K562 (cell line): ENCODE data around the gene INTS2. TPM values are rescaled to one million over a fixed set of nuclear protein-coding genes. Genes with fewer than 3 reads are reported as not detected.

Experiments
- ATAC-seq: fragments of 200-7000 bp; cut with Tn5 transposase; 3 replicates; pipeline ENCODE4 v1.9.1; 2020; ENCODE audit warnings: moderate library complexity
- BruUV-seq: library from RNA; stranded (reverse); fragments of 400-500 nt; replicated peaks from 2 replicates; lab custom pipeline; 2021; lab: Mats Ljungman, UMichigan
- CTCF ChIA-PET: fragments of 300-600 bp; formaldehyde crosslinking; extraction: SDS; loops from one replicate; lab custom pipeline; 2021; ENCODE audit warnings: low intra/inter-chr PET ratio; lab: Yijun Ruan, JAX
- POLR2A ChIA-PET: fragments of 300-600, 350-650 bp; sonication (Branson Sonifier 250); formaldehyde crosslinking; extraction: SDS; loops from one replicate; lab custom pipeline; 2021; ENCODE audit warnings: antibody characterized with exemption, inconsistent platforms; lab: Yijun Ruan, JAX
- DNase-seq, 4 experiments: peaks; one replicate each; pipeline versions ENCODE4 v3.0.0 to v3.0.0-alpha.2; 2011 to 2018; ENCODE audit warnings: low spot score in 3 of 4, mixed read lengths in 3 of 4; ENCODE audit errors: extremely low read depth in 1 of 4
- FAIRE-seq: peaks from 2 replicates; lab custom pipeline; 2011; peaks lifted over from hg19 to GRCh38; lab: Jason Lieb, UNC
- H2AFZ ChIP-seq: 2 replicates; pipeline ENCODE4 v1.6.0; 2011; ENCODE audit warnings: low read depth, low read length, control low read depth, inconsistent platforms
- H3K27ac ChIP-seq: fragments of 200-600 bp; 3 replicates; pipeline ENCODE4 v1.8.0; 2011; ENCODE audit warnings: low read depth, mild to moderate bottlenecking, control low read depth, inconsistent platforms, low read length, moderate library complexity, mixed read lengths; ENCODE audit errors: extremely low read depth
- H3K27me3 ChIP-seq, 2 experiments: fragments of 300-600 bp in 1 of 2; 2 replicates in 1 of 2; 3 replicates in 1 of 2; pipeline versions ENCODE4 v1.6.0 to v1.8.0; 2011; ENCODE audit warnings: inconsistent platforms in 2 of 2, low read length in 2 of 2, mild to moderate bottlenecking in 1 of 2, mixed read lengths in 1 of 2, moderate library complexity in 1 of 2; ENCODE audit not compliant: control insufficient read depth in 2 of 2, insufficient read depth in 2 of 2
- H3K36me3 ChIP-seq: fragments of 300-600 bp; 3 replicates; pipeline ENCODE4 v1.8.0; 2011; ENCODE audit warnings: mild to moderate bottlenecking, low read length, inconsistent platforms; ENCODE audit not compliant: control insufficient read depth, insufficient read depth
- H3K4me1 ChIP-seq, 2 experiments: fragments of 200-600 bp in 1 of 2; replicated peaks in 1 of 2; 2 replicates in 1 of 2; 3 replicates in 1 of 2; pipeline versions ENCODE4 v1.5.1 to v1.8.0; 2011; ENCODE audit warnings: inconsistent platforms in 2 of 2, low read length in 2 of 2, mild to moderate bottlenecking in 1 of 2, mixed read lengths in 1 of 2, moderate library complexity in 1 of 2; ENCODE audit not compliant: control insufficient read depth in 2 of 2, insufficient read depth in 2 of 2
- H3K4me2 ChIP-seq: 2 replicates; pipeline ENCODE4 v1.6.1; 2011; ENCODE audit warnings: low read length, control low read depth, inconsistent platforms, mixed read lengths; ENCODE audit not compliant: insufficient read depth
- H3K4me3 ChIP-seq: fragments of 200-600 bp; sonication (generic), shearing (Covaris generic); 2 replicates; pipeline ENCODE4 v1.5.1; 2016; ENCODE audit warnings: control low read depth, inconsistent platforms
- H3K79me2 ChIP-seq: fragments of 200-600 bp; 3 replicates; pipeline ENCODE4 v1.8.0; 2011; ENCODE audit warnings: low read length, inconsistent platforms; ENCODE audit not compliant: control insufficient read depth, insufficient read depth
- H3K9ac ChIP-seq, 2 experiments: 2 replicates each; pipeline versions ENCODE4 v1.6.0 to v1.6.1; 2011; ENCODE audit warnings: low read depth in 2 of 2, low read length in 2 of 2, control low read depth in 1 of 2, inconsistent platforms in 1 of 2, mild to moderate bottlenecking in 1 of 2, mixed read lengths in 1 of 2; ENCODE audit not compliant: insufficient read depth in 1 of 2
- H3K9me1 ChIP-seq: one replicate; pipeline ENCODE4 v1.6.0; 2011; ENCODE audit warnings: inconsistent platforms, mild to moderate bottlenecking, low read length, moderate library complexity; ENCODE audit not compliant: control insufficient read depth, insufficient read depth
- H3K9me3 ChIP-seq: replicated peaks from 2 replicates; pipeline ENCODE4 v1.5.1; 2011; ENCODE audit warnings: low read depth, low read length, inconsistent platforms; ENCODE audit not compliant: control insufficient read depth, insufficient read depth
- H4K20me1 ChIP-seq: replicated peaks from 2 replicates; pipeline ENCODE4 v1.6.1; 2011; ENCODE audit warnings: low read length, inconsistent platforms, mixed read lengths; ENCODE audit not compliant: control insufficient read depth, insufficient read depth
- ELK3 ChIP-seq: fragments of 450-650 bp; formaldehyde crosslinking; IDR thresholded peaks from 2 replicates; pipeline ENCODE4 v1.4.0; 2020; ENCODE audit warnings: mild to moderate bottlenecking
- ESRRA ChIP-seq: fragments of 450-650 bp; IDR thresholded peaks from 2 replicates; pipeline ENCODE4 v1.6.1; 2014; ENCODE audit warnings: low read depth, mild to moderate bottlenecking, moderate library complexity, borderline replicate concordance
- FOS ChIP-seq: IDR thresholded peaks from 3 replicates; pipeline ENCODE4 v1.6.1; 2011; ENCODE audit not compliant: insufficient read length; ENCODE audit errors: extremely low read depth
- GTF3C2 ChIP-seq: IDR thresholded peaks from 3 replicates; pipeline ENCODE4 v1.6.1; 2011; ENCODE audit warnings: borderline replicate concordance, mild to moderate bottlenecking, moderate library complexity; ENCODE audit not compliant: insufficient read length; ENCODE audit errors: extremely low read depth
- HOXB6 ChIP-seq: fragments of 250-450 bp; sonication (Bioruptor Pico); IDR thresholded peaks from 2 replicates; pipeline ENCODE4 v1.5.1; 2022; ENCODE audit warnings: mild to moderate bottlenecking, borderline replicate concordance
- MCM7 ChIP-seq, 2 experiments: fragments of 450-650 bp; IDR thresholded peaks; 2 replicates each; pipeline ENCODE4 v1.6.1; 2016 to 2018
- MYC ChIP-seq, 2 experiments: fragments of 250-450 bp in 1 of 2; sonication (Bioruptor Pico) in 1 of 2; IDR thresholded peaks; 2 replicates each; pipeline versions ENCODE4 v1.5.1 to v1.6.1; 2012 to 2021; ENCODE audit warnings: low read depth in 2 of 2, borderline replicate concordance in 1 of 2, improper control_type of control experiment in 1 of 2, low read length in 1 of 2, mild to moderate bottlenecking in 1 of 2, moderate library complexity in 1 of 2
- SUPT5H ChIP-seq: fragments of 450-650 bp; IDR thresholded peaks from 2 replicates; pipeline ENCODE4 v1.6.1; 2016
- TEAD4 ChIP-seq, 2 experiments: sonication (generic) in 1 of 2; formaldehyde crosslinking in 1 of 2; IDR thresholded peaks; 2 replicates each; pipeline versions ENCODE4 v1.6.1 to v1.8.0; 2012 to 2022; ENCODE audit warnings: borderline replicate concordance in 1 of 2, inconsistent platforms in 1 of 2, low read length in 1 of 2, mild to moderate bottlenecking in 1 of 2, missing genetic modification reagents in 1 of 2
- ZBTB5 ChIP-seq: fragments of 450-650 bp; IDR thresholded peaks from 2 replicates; pipeline ENCODE4 v1.6.1; 2017; ENCODE audit warnings: antibody characterized with exemption
- ZC3H4 ChIP-seq: sonication (generic); formaldehyde crosslinking; IDR thresholded peaks from 2 replicates; pipeline ENCODE4 v1.9.0; 2021; ENCODE audit warnings: missing genetic modification reagents, borderline replicate concordance
- ZHX1 ChIP-seq: fragments of 150-350 bp; conservative IDR thresholded peaks from 2 replicates; pipeline ENCODE4 v1.6.1; 2014; ENCODE audit warnings: low read length
- ZNF77 ChIP-seq: fragments of 250-450 bp; sonication (Bioruptor Pico); IDR thresholded peaks from 2 replicates; pipeline ENCODE4 v1.5.0; 2020
- in situ Hi-C: fragments of 300-500 bp; cut with MboI; formaldehyde crosslinking; loops from 4 replicates; pipeline ENCODE4 v1.15.0; 2018; ENCODE audit warnings: inconsistent platforms, mixed read lengths
- intact Hi-C: fragments of 100-400 bp; cut with micrococcal nuclease; formaldehyde crosslinking; loops from 2 replicates; pipeline ENCODE4 v1.14.2; 2022
- polyA plus RNA-seq, 8 experiments: library from polyadenylated mRNA; depleted of rRNA in 4 of 8; stranded (reverse) in 5 of 8; unstranded in 3 of 8; fragments of >200 nt; fragmentation: Nextera tagmentation in 2 of 8; fragmentation: Illumina TruSeq in 1 of 8; extraction: Ambion mirVana in 2 of 8; extraction: Trizol in 1 of 8; gene quantifications; 2 replicates each; pipeline versions ENCODE4 v1.2.1 to v1.2.3, GENCODE V29; 2011 to 2014; ENCODE audit warnings: inconsistent platforms in 1 of 8, missing spikeins in 1 of 8
- total RNA-seq, 7 experiments: library from RNA; depleted of rRNA in 6 of 7; stranded (reverse); fragments of >200 nt in 6 of 7; fragmentation: Illumina TruSeq in 2 of 7; extraction: Trizol in 2 of 7; gene quantifications; 2 replicates each; pipeline versions ENCODE4 v1.2.1 to v1.2.3, GENCODE V29; 2011 to 2021; ENCODE audit warnings: low replicate concordance in 1 of 7

The INTS2 gene
- total and polyA plus RNA-seq, 9 of the 15 experiments (the other 6 are each of a cell fraction or from before 2014, with no cell fraction given): 4.8 to 24.7 (median 12.8) TPM

- TF ChIP-seq ZHX1 (no peak), ZBTB5 (no peak), ELK3 (CRISPR knock-in tag) (no peak), ZNF77 (no peak), ZC3H4 (CRISPR knock-in tag) (no peak)
Measured at GRCh38 chr17:61974115-61974514, 46.3 kb upstream of the INTS2 start (continued).

- intact Hi-C loops (no loop called here), in situ Hi-C loops (no loop called here)
- H3K9me1 ChIP-seq: no peaks in the 10 kb centered on the region
- DNase-seq (no peak), ATAC-seq (no peak), FAIRE-seq (no peak)
- no peaks in the 10 kb centered on the region for H3K9me3 ChIP-seq
- peaks cover 25% of the 10 kb centered on the region for H3K79me2 ChIP-seq
- no peak overlapping the region for H3K27ac ChIP-seq
- ChIA-PET CTCF (no interaction called here), POLR2A (no interaction called here)
- H4K20me1 ChIP-seq: no peaks in the 10 kb centered on the region
- H3K4me1 ChIP-seq: no peaks in the 10 kb centered on the region
- no peak overlapping the region for H3K9ac ChIP-seq
- H3K4me3 ChIP-seq: no peak overlapping the region
- no peak overlapping the region for H2AFZ ChIP-seq
- H3K4me2 ChIP-seq: no peak overlapping the region
- H3K27me3 ChIP-seq: no peaks in the 10 kb centered on the region
- H3K36me3 ChIP-seq: peaks cover 64% of the 10 kb centered on the region
- no TSS peak for BruUV-seq
- TF ChIP-seq HOXB6 (CRISPR knock-in tag) (no peak), SUPT5H (no peak), MCM7 (IDR thresholded peaks at IDR 0.05) (no peak), FOS (no peak), TEAD4 (IDR thresholded peaks at IDR 0.05; ENCODE audit: low read length) (no peak), TEAD4 (CRISPR knock-in tag; IDR thresholded peaks at IDR 0.05; ENCODE audit: borderline replicate concordance) (no peak), ESRRA (no peak), MYC (IDR thresholded peaks at IDR 0.05; ENCODE audit: low read depth, low read length) (no peak), MYC (CRISPR knock-in tag; IDR thresholded peaks at IDR 0.05; ENCODE audit: borderline replicate concordance, low read depth) (no peak), GTF3C2 (no peak)
Measured at GRCh38 chr17:61972311-61972710, 44.5 kb upstream of the INTS2 start.
